DMS79 treated with DMSO at 0.1 percent for 48 hours (cell line): Measurements from ENCODE around the gene MED14.

ENCODE experiments used
- DNase-seq: peaks from one replicate; lab custom pipeline; 2025; lab: John Stamatoyannopoulos, UW

The MED14 gene

GRCh38 chrX:40663078-40663740, 72.1 kb downstream of the MED14 start:
- DNase-seq: no peak

GRCh38 chrX:40661489-40661888, 73.9 kb downstream of the MED14 start:
- no peak for DNase-seq

DNA sequence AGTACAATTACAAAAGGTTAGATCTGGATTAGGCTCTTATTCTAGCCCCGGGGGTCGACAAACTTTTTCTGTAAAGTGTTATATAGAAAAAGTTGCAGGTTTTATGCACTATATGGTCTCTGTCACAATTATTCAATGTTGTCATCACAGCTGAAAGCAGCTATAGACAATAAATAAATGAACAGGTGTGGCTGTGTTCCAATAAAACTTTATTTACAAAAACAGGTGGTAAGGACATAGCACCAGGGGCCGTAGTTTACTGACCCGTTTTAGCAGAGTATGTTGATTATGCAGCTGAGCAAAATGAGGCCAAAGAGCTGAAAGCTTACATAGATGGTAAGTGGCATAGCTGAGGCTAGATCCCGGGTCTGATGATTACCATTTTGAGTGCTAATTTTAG, 75.0 kb downstream of the MED14 start:
- DNase-seq: no peak

- DNase-seq: no peak
Observed at GRCh38 chrX:40653535-40653934, 81.8 kb downstream of the MED14 start.

GRCh38 chrX:40652664-40653063, 82.7 kb downstream of the MED14 start:
- DNase-seq: no peak

- peak; percentile 16 for DNase-seq
Observed at GRCh38 chrX:40651620-40652223, 83.6 kb downstream of the MED14 start.

DNA sequence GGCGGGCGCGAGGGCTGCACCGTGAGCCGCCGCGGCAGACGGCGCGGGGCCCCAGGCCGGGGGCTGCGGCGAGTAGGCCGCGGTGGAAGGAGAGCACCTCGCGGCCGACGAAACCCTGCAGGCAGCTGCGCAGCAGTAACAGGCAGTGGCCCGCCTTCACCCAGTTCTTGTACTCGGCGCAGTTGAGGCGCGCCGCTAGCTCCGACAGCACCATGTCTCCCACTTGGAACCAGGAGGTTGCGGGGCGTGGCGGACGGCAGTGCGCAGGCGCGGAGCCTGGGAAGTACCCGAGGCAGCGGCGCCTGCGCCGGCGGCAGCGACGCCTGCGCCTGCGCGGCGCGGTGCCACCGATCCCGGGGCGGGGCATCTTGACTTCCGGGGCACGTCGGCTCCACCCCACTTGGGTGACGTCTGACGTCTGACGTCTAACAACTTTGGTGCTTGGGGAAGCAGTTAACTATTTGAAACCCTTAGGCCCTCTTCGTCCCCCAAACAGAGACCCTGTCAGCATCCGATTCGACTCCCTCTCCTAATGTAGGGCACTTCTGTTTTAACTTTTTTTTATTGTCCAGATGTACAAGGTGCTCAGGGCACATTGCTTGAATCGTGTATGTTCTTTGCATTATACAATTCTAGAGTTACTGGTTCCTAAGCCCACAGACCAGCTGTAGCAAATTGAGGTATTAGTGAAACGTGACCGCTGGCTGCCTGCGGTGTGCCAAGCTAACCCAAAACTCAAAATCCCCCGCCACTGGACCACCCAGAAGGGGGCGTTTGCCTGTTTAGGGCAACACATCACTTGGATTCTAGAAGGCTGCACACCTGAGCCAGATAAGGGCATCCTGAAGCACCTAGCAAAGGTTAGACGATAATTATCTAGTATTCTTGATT, 87.8 kb downstream of the MED14 start, which contains the start of gene CXorf38:
Gene CXorf38 (minus strand): TSS at position 255 of the 891 bp plus-strand sequence. CDS start 41 bp downstream, at position 214.
- peak; percentile 51 for DNase-seq

- DNase-seq: no peak
Observed at GRCh38 chrX:40646489-40647306, 88.6 kb downstream of the MED14 start.

DNA sequence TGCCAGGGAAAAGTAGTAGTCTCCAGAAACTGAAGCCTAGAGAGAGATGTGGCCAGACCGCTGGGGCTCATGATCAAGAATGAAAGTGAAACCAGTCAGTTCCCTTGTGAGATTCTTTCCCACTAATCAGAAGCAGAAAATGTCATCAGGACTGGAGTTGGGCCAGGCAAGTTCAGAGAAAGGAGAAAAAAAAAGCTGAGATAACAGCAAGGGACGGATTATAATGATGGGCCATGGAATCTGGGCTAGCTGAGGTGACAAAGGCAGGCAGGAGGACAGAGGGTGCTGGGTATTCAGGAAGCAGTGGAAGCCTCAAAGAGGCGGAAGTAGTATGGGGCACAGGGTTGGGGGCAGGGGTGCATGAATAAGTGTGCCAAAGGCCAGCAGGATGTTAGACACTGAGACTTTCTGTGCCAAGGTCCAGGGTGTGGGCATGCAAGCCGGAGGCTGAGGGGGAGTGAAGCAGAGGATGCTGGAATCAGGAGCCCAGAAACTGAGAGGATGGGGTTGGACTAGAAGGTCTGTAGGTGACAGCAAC, 90.5 kb downstream of the MED14 start:
- peak; percentile 10 for DNase-seq

GRCh38 chrX:40644176-40644575, 91.2 kb downstream of the MED14 start:
- DNase-seq: no peak

GRCh38 chrX:40637687-40638086, 97.7 kb downstream of the MED14 start:
- DNase-seq: no peak

- DNase-seq: no peak
Observed at GRCh38 chrX:40632199-40632598, 103.1 kb downstream of the MED14 start.

GRCh38 chrX:40628506-40628905, 106.8 kb downstream of the MED14 start:
- DNase-seq: no peak

DNA sequence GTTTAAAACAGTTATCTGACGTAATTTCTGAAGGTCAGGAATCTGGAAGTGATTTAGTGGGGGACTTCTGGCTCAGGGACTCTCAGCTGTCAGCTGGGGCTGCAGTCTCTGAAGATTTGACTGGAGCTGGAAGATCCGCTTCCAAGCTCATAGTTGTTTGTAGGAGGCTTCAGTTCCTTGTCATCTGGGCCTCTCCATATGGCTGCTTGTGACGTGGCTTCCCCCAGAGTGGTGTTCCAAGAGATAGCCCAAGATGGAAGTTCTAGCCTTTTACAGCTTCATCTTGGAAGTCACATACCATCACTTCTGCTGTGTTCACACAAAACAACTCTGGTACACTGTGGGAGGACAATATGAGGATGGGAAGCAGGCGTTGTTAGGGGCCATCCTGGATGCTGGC, 110.0 kb downstream of the MED14 start:
- no peak for DNase-seq

GRCh38 chrX:40623665-40624064, 111.7 kb downstream of the MED14 start:
- DNase-seq: no peak

GRCh38 chrX:40623139-40623536, 112.2 kb downstream of the MED14 start, which contains the start of gene MPC1L:
TSS of gene MPC1L (plus strand) at chrX:40623428. CDS start at chrX:40623566, 138 bp downstream.
- DNase-seq: no peak

DNA sequence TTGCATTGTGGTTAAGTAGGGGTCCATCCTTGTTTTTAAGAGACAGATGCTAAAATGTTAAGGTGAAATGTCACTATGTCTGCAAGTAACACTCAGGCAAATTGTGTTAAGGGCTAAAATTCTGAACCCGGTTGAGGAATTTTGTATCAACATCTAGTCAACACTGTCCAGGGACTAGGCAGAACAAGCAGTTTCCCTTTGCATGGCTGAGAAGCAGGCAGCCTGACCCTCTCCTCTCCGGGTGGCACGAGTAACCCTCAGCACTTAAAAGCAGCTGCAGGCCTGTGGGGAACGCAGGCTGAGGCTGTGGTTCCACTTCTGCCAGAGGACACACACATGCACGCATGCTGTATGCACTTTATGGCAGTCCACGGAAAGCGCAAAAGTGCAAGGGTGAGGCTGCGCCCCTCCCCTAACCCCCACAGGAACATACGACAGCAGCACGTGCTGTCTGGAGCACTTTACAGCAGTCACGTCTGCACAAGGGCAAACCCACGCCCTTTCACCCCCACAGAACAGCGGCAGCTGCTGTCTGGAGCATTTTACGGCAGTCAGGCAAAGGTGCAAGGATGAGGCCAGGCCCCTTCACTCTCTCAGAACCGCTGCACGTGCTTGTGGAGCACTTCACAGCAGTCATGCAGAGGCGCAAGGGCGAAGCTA, 112.7 kb downstream of the MED14 start:
- no peak for DNase-seq

- no peak for DNase-seq
Observed at GRCh38 chrX:40617566-40617965, 117.8 kb downstream of the MED14 start.

- DNase-seq: no peak
Observed at GRCh38 chrX:40615976-40616375, 119.4 kb downstream of the MED14 start.

DNA sequence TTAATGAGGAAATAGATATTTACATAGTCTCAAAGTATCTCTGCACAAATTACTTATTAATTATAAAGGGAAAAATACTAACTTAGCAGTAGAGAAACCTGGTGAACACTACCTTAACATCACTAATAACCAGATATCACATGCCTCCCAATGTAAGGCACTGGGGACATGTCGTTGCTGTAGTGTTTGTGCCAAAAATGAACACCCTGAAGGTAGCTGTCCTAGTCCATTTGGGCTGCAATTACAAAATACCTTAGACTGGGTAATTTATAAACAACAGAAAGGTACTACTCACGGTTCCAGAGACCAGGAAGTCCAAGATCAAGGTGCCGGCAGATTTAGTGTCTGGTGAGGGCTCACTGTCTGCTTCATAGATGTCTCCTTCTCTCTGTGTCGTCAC, 122.8 kb downstream of the MED14 start:
- no peak for DNase-seq

DNA sequence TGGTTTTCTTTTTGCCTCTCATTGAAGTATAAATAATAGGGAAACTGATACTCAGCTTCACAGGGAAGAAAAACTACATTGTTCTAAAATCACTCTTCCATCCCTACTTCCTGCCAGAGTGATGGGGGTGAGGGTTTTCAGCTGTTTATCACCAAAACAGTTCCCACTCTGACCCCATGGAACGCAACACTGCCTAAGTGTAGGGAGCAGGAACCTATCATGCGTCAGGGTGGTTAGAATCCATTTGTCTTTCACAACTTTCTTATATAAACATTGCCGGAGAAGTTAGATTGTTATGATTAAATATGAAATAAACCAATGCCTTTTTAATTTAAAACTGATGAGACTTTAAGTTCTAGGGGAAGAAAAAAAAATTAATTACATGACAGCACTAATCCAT, 128.0 kb downstream of the MED14 start:
- no peak for DNase-seq
